ENCODE results near the gene DEDD2. TPM values are rescaled to one million over a fixed set of nuclear protein-coding genes. Genes with fewer than 3 reads are reported as not detected.

DEDD2 gene
- total RNA-seq, 4 donors from 2014 or later: 17.1 to 34.5 (median 27.0) TPM

DNA sequence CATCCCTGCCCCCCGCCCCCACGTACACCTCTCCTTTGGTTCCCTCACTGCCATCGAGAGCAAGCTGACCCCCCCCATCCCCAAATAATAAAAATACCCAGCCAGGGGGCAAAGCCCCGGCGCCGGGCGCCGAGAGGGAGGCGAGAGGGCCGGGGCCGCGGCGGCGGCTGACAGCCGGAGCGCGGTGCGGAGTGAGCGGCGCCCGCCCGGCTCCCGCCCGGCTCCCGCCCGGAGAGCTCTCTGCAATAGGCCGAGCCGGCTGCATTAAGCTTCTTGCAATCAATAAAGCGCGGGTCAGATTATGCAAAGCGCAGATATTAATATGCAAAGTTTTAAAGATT, 40.9 kb downstream of the DEDD2 start:
- TF ChIP-seq CTCF (IDR thresholded peaks at IDR 0.05; ENCODE audit: low read depth): no peak

DNA sequence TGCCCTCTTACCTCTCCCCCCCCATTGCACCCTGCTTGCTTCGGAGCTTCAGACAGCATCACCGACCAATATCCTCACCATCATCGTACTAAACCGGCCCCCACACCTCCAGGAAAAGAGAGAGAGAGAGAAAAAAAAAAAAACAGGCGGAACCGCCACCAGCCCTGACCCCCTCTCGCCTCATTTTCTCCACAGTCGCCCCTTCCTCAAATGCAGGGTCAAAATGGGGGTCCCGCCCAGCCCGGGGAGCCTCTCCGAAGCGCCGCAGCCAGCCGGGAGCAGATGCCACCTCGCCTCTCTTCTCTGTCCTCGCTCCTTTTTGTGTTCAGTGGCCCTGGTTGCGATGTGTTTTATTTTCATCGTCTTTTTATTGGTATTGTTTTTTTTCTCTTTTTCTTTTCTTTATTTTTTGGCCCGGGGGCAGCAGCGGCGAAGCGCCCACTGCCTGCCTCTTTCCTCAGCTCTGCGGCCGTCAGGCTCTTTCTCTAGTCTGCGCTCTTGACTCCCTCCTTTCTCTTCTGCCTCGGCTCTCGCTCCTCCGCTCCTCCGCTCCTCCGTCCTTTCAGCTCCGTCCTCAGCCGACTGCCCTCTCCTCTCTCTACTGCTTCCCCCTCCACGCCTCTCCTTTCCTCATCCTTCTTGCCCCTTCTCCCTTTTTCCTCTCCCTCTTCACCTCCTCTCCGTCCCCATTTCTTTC, 41.4 kb downstream of the DEDD2 start:
- TF ChIP-seq CTCF (IDR thresholded peaks at IDR 0.05; ENCODE audit: low read depth): no peak

DNA sequence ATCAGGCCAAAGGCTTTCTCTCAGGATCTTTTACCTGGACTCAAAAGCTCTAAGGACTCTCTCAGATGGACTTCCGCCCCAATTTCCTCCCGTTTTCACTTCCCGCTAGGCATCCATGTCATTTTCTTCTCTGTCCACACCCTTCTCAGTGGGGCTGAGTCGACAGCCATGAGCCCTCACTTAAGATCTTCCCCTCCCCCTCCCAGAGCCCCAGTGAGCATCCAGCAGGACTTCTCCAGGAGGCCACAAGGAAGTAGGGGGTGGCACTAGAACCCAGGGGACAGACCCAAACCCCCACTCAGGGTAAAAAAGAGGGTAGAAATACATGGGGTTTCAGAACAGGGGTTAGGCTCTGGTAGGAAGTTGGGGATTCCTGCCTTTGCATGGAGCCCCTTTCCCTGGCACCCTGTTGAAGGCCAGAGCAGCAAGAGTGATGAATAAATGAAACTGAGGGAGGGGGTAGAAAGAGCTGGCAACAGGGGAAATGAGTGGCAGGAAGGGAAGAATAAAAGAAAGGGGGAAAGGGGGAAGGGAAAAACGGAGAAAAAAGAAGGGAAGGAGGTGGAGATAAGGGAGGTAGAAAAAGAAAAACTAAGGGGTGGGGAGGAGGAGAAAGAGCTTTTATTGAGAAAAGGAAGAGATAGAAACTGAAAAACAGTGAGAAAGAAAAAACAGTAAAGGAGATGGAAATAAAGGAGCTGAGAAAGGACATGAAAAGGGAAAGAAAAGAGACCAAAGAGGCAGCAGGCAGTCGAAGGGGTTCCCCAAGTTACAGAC, 42.3 kb downstream of the DEDD2 start:
- no peak for TF ChIP-seq CTCF (IDR thresholded peaks at IDR 0.05; ENCODE audit: low read depth)

- TF ChIP-seq CTCF (IDR thresholded peaks at IDR 0.05; ENCODE audit: low read depth): no peak
These were observed 43.3 kb downstream of the DEDD2 start for GRCh38 chr19:42174188-42174587.

DNA sequence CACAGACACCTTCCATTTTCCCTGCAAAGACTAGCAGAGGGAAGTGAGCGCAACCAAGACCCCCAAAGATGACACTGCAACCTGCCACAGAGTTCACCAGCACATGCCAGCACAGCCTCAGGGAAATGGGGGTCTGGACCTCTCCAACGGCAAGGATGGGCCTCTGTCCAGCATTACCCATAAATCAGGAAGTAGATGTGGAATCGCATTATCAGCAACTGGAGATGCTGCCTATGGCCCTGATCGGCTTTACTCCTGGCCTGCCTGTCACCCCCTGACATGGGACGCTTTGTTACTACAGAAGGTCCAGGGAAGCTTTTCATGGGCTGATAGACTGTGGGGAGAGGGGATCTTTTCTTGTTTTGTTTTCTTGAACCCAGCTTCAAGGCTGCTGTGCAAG, 43.8 kb downstream of the DEDD2 start:
- TF ChIP-seq CTCF (IDR thresholded peaks at IDR 0.05; ENCODE audit: low read depth): no peak

DNA sequence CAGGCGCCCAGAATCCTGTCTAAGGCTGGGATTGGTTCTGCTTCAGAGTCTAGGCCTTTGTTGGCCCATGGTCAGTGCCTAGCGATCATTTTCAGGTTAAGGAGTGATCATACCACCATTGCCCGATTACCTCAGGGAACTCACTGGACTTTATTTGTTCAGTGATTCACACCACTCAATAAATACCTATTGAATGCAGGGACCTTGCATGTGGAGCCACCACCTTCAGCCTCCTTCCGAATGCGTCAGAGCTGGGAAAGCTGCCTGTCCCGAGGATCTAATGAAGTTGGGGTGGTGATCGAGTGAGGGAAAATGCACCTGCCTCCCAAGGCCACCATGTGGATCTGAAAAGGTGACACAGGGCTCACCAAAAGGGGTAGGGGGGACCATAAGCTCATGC, 45.2 kb downstream of the DEDD2 start:
- TF ChIP-seq CTCF (IDR thresholded peaks at IDR 0.05; ENCODE audit: low read depth): no peak

DNA sequence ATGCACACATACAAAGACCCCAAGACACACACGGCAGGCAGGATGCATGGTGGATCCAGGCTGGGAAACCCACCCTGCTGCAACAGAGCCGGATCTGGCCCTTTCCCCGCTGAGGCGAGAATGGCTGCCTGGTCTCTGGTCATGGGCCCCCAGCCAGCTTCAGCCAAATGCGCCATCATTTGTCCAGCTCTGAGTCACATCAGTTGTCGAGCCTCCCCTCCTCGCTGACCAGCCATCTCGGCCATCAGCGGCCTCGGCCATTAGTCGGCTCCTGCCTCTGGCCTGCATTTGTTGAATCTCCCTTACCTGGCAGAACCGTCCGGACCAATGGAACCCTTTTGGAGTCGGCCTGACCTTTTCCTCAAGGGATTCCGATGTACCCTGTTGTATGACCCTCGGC, 46.8 kb downstream of the DEDD2 start:
- no peak for TF ChIP-seq CTCF (IDR thresholded peaks at IDR 0.05; ENCODE audit: low read depth)
